Measurements from ENCODE around the gene SOBP.
"Not testable (repeated sequence)": the region's sequence is repeated elsewhere in the genome, so short reads cannot be mapped to it uniquely, and the experiment has no call there.

SOBP gene

GRCh38 chr6:107547451-107547840, 57.5 kb downstream of the SOBP start:
- no peak for DNase-seq (ENCODE audit: low read depth in 1 of 2, low spot score in 1 of 2)

- DNase-seq (ENCODE audit: low read depth in 1 of 2, low spot score in 1 of 2) = no peak
Observed at GRCh38 chr6:107550241-107550840, 60.4 kb downstream of the SOBP start.

GRCh38 chr6:107550906-107551305, 61.0 kb downstream of the SOBP start:
- no peak for DNase-seq (ENCODE audit: low read depth in 1 of 2, low spot score in 1 of 2)

GRCh38 chr6:107553121-107553520, 63.2 kb downstream of the SOBP start:
- DNase-seq (ENCODE audit: low read depth in 1 of 2, low spot score in 1 of 2) = not testable (repeated sequence)

- DNase-seq (ENCODE audit: low read depth in 1 of 2, low spot score in 1 of 2) = no peak
Observed at GRCh38 chr6:107554326-107554725, 64.4 kb downstream of the SOBP start.

- DNase-seq (ENCODE audit: low read depth in 1 of 2, low spot score in 1 of 2) = no peak
Observed at GRCh38 chr6:107554918-107555317, 65.0 kb downstream of the SOBP start.

- no peak for DNase-seq (ENCODE audit: low read depth in 1 of 2, low spot score in 1 of 2)
Observed at GRCh38 chr6:107555449-107555848, 65.5 kb downstream of the SOBP start.

- DNase-seq (ENCODE audit: low read depth in 1 of 2, low spot score in 1 of 2) = no peak
Observed at GRCh38 chr6:107556082-107556481, 66.2 kb downstream of the SOBP start.

GRCh38 chr6:107557698-107558097, 67.8 kb downstream of the SOBP start:
- DNase-seq (ENCODE audit: low read depth in 1 of 2, low spot score in 1 of 2) = no peak

- no peak for DNase-seq (ENCODE audit: low read depth in 1 of 2, low spot score in 1 of 2)
Observed at GRCh38 chr6:107560657-107561056, 70.7 kb downstream of the SOBP start.

- DNase-seq (ENCODE audit: low read depth in 1 of 2, low spot score in 1 of 2) = no peak
Observed at GRCh38 chr6:107561306-107561705, 71.4 kb downstream of the SOBP start.

GRCh38 chr6:107563694-107564588, 74.0 kb downstream of the SOBP start:
- no peak for DNase-seq (ENCODE audit: low read depth in 1 of 2, low spot score in 1 of 2)

- DNase-seq (ENCODE audit: low read depth in 1 of 2, low spot score in 1 of 2) = no peak
Observed at GRCh38 chr6:107564589-107564951, 74.7 kb downstream of the SOBP start.

- no peak for DNase-seq (ENCODE audit: low read depth in 1 of 2, low spot score in 1 of 2)
Observed at GRCh38 chr6:107565165-107565723, 75.3 kb downstream of the SOBP start.

GRCh38 chr6:107567643-107568042, 77.7 kb downstream of the SOBP start:
- DNase-seq (ENCODE audit: low read depth in 1 of 2, low spot score in 1 of 2) = no peak

- no peak for DNase-seq (ENCODE audit: low read depth in 1 of 2, low spot score in 1 of 2)
Observed at GRCh38 chr6:107569473-107569872, 79.6 kb downstream of the SOBP start.

GRCh38 chr6:107571354-107571753, 81.4 kb downstream of the SOBP start:
- DNase-seq (ENCODE audit: low read depth in 1 of 2, low spot score in 1 of 2) = no peak

GRCh38 chr6:107572886-107573285, 83.0 kb downstream of the SOBP start:
- no peak for DNase-seq (ENCODE audit: low read depth in 1 of 2, low spot score in 1 of 2)

GRCh38 chr6:107574856-107575255, 84.9 kb downstream of the SOBP start:
- no peak for DNase-seq (ENCODE audit: low read depth in 1 of 2, low spot score in 1 of 2)

- DNase-seq (ENCODE audit: low read depth in 1 of 2, low spot score in 1 of 2) = no peak
Observed at GRCh38 chr6:107576852-107577251, 86.9 kb downstream of the SOBP start.

GRCh38 chr6:107578642-107579341, 88.9 kb downstream of the SOBP start:
- DNase-seq (ENCODE audit: low read depth in 1 of 2, low spot score in 1 of 2) = no peak
